Right kidney (tissue), 1 donor: ENCODE results near the gene HIGD1B.

ENCODE experiments used
- DNase-seq: peaks from one replicate; pipeline ENCODE4 v3.0.0-alpha.2; 2016

The HIGD1B gene

GRCh38 chr17:44837196-44837595, 10.5 kb upstream of the HIGD1B start:
- no peak for DNase-seq

GRCh38 chr17:44840274-44840673, 7.4 kb upstream of the HIGD1B start:
- DNase-seq: no peak

DNA sequence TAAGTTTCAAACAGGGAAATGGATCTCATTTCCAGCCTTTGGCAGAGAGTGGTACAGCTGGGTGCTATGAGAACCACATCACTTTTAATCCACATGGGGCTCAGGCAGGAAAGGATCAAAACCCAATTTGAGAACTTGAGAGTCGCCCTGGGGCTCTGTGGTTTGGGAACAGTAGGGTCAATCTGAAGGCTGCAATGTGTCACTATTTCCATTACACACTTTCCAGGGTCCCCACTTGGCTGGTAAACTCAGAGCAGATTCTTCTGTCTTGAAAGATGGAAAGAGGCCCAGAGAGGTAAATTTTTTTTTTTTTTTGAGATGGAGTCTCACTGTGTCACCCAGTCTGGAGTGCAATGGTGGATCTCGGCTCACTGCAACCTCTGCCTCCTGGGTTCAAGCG, 6.7 kb upstream of the HIGD1B start:
- DNase-seq: no peak

- no peak for DNase-seq
These were observed 4.9 kb upstream of the HIGD1B start for GRCh38 chr17:44842748-44843147.

GRCh38 chr17:44844390-44844830, 3.3 kb upstream of the HIGD1B start:
- DNase-seq: no peak

GRCh38 chr17:44846206-44846605, 1.5 kb upstream of the HIGD1B start:
- no peak for DNase-seq

- DNase-seq: no peak
These were observed 643 bp downstream of the HIGD1B start for GRCh38 chr17:44848257-44848795.

DNA sequence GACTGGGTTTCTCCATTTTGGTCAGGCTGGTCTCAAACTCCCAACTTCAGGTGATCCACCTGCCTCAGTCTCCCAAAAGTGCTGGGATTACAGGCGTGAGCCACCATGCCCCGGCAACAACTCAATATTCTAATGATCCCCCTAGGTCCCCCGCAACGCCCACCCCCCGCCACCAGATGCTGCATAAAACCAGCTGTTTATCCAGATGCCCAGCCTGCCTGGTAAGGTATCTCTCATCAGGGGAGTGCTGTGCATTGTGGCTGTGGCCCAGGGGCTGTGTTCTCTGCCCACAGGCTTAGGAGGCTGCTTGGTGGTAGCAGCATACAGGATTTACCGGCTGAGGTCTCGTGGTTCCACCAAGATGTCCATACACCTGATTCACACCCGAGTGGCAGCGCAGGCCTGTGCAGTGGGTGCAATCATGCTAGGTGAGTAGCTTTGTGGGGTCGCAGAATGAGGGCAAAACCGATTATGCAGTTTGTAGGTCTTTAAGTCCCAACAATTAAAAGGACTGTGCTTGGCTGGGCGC, 1.3 kb downstream of the HIGD1B start:
- no peak for DNase-seq

- DNase-seq: no peak
These were observed 2.3 kb downstream of the HIGD1B start for GRCh38 chr17:44850025-44850424.

- DNase-seq: no peak
These were observed 2.9 kb downstream of the HIGD1B start for GRCh38 chr17:44850612-44851011.

GRCh38 chr17:44854192-44854591, 6.5 kb downstream of the HIGD1B start:
- no peak for DNase-seq

GRCh38 chr17:44859701-44860100, 12.0 kb downstream of the HIGD1B start:
- no peak for DNase-seq

GRCh38 chr17:44862278-44862914, 14.7 kb downstream of the HIGD1B start:
- DNase-seq: no peak

GRCh38 chr17:44863061-44863918, 15.6 kb downstream of the HIGD1B start:
- DNase-seq: no peak

DNA sequence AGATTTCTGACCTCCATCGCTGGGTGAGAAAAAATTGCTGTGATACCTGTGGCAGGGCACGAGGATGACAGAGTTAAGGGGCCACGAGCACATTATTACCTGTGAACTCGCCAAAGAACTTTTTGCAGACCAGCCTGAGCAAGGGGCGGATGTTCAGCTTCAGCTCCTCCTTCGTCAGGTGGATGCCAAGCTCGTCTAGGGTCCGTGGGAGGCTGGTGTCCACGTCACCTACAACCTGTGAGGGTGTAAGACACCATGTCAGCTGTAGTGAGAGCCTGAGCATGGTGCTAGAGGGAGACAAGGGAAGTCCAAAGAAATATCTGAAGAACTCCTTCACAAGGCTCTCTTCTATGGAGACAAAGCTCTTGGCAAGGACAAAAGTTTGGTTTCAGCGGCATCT, 17.1 kb downstream of the HIGD1B start:
- DNase-seq: no peak

DNA sequence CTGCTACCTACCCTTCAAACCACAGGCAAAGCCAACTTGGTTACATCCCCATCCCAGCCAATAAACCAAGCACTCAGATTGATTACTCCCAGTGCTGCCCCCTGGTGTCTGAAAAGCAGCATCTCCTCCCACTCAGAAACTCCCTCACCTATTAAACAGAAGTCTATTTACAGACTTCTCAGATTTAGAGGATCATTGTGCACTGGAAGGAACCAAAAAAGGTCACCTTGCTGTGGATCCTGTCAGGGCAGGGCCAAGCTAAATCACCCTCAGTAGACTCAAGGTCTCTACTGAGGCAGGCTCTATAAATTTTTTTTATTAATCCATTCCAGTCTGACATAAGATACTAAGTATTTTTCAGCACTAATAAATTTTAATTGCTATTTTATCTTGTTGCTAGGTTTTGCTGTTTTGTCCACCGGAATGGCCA, 17.6 kb downstream of the HIGD1B start:
- DNase-seq: peak; percentile 44

- DNase-seq: no peak
These were observed 18.2 kb downstream of the HIGD1B start for GRCh38 chr17:44865931-44866330.

GRCh38 chr17:44867841-44868240, 20.2 kb downstream of the HIGD1B start:
- DNase-seq: no peak

- no peak for DNase-seq
These were observed 23.9 kb downstream of the HIGD1B start for GRCh38 chr17:44871556-44871955.

- no peak for DNase-seq
These were observed 24.6 kb downstream of the HIGD1B start for GRCh38 chr17:44872131-44872768.

DNA sequence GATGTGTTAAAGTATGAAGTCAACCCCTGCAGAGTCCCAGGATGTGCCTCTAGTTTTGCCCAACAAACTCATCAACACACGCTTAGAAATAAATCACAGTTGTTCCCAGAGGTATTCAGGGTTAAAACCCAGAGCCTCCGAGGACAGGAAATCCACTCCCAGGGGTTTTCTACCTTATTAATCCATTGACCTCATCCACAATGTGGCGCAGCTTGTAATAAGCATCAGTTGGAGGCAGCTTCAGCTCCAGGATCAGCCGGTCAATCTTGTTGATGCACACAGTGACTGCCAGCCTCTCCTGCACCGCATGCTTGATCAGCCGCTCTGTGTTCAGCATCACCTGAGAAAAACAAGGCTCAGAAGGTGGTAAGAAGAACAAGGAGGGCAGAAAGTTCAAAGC, 28.1 kb downstream of the HIGD1B start:
- no peak for DNase-seq

GRCh38 chr17:44877121-44877520, 29.4 kb downstream of the HIGD1B start:
- no peak for DNase-seq
